GM10266 (cell line): ENCODE measurements around the gene DNAH1.

Source experiments
- DNase-seq: peaks from one replicate; pipeline ENCODE4 v3.0.0; 2012; ENCODE audit errors: extremely low spot score
- CTCF ChIP-seq: IDR thresholded peaks from 2 replicates; pipeline ENCODE4 v1.5.1; 2012; ENCODE audit warnings: mild to moderate bottlenecking, low read depth; ENCODE audit not compliant: control insufficient read depth, insufficient read depth; ENCODE audit errors: missing control alignments

Gene DNAH1

GRCh38 chr3:52359116-52359855 lies 43.2 kb downstream of the DNAH1 start:
- no peak for DNase-seq
- TF ChIP-seq CTCF, result no peak

- DNase-seq, result no peak
- TF ChIP-seq CTCF, result no peak
Observed at GRCh38 chr3:52361011-52361410, 44.9 kb downstream of the DNAH1 start.

- DNase-seq, result no peak
- no peak for TF ChIP-seq CTCF
Observed at GRCh38 chr3:52361454-52361853, 45.3 kb downstream of the DNAH1 start.

GRCh38 chr3:52361898-52362297 lies 45.8 kb downstream of the DNAH1 start:
- DNase-seq, result no peak
- TF ChIP-seq CTCF, result no peak

GRCh38 chr3:52364322-52365035 lies 48.4 kb downstream of the DNAH1 start:
- no peak for TF ChIP-seq CTCF
- DNase-seq, result no peak

GRCh38 chr3:52366527-52366926 lies 50.4 kb downstream of the DNAH1 start:
- no peak for TF ChIP-seq CTCF
- DNase-seq, result no peak
